ENCODE measurements around the gene TMEM209.

GRCh38 chr7:130131191-130131834 lies 73.9 kb downstream of the TMEM209 start:
- no peak for TF ChIP-seq CTCF (IDR thresholded peaks at IDR 0.05)
- TF ChIP-seq POLR2A (IDR thresholded peaks at IDR 0.05) = no peak

Measured in right lobe of liver (tissue), 4 donors.